Stimulated activated naive CD4-positive, alpha-beta T cell treated with Interleukin-2 at 50 U/mL for 16 hours (primary cell): ENCODE measurements around the gene SUMF2.
"Not testable (repeated sequence)": the region's sequence is repeated elsewhere in the genome, so short reads cannot be mapped to it uniquely, and the experiment has no call there.

ENCODE experiments used
- DNase-seq: peaks from one replicate; lab custom pipeline; 2025; lab: John Stamatoyannopoulos, UW

The SUMF2 gene

GRCh38 chr7:56106108-56107073 is 42.3 kb downstream of the SUMF2 start, which contains the start of gene CHCHD2:
TSS of gene CHCHD2 (minus strand) at chr7:56106476. CDS start at chr7:56106413, 63 bp downstream.
- DNase-seq: peak; percentile 95

- DNase-seq: no peak
Measured at GRCh38 chr7:56107954-56108258, 43.8 kb downstream of the SUMF2 start.

- no peak for DNase-seq
Measured at GRCh38 chr7:56110611-56111010, 46.5 kb downstream of the SUMF2 start.

- DNase-seq: not testable (repeated sequence)
Measured at GRCh38 chr7:56112244-56112643, 48.2 kb downstream of the SUMF2 start.

GRCh38 chr7:56115852-56116538 is 51.9 kb downstream of the SUMF2 start, which contains the start of gene NUPR2:
TSS of gene NUPR2 (minus strand) at chr7:56116417. CDS start at chr7:56116314, 103 bp downstream.
- DNase-seq: no peak

DNA sequence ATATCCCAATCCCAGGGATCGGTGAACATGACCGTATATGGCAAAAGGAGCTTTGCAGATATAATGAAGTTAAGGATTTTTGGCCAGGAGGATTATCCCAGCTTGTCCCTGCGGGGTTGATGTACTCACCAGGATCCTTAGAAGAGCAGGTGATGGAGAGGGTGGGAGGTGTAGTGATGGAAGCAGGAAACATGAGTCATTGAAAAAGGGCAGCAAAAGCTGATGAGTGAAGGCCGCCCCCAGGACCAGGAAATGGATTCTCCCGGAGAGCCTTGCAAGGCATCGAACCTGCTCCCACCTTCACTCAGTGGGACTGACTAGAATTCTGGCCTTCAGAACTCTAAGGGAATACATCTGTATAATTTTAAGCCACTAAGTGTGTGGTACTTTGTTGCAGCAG is 57.4 kb downstream of the SUMF2 start:
- DNase-seq: no peak

- DNase-seq: no peak
Measured at GRCh38 chr7:56124981-56125380, 60.9 kb downstream of the SUMF2 start.

- no peak for DNase-seq
Measured at GRCh38 chr7:56125831-56126230, 61.7 kb downstream of the SUMF2 start.

DNA sequence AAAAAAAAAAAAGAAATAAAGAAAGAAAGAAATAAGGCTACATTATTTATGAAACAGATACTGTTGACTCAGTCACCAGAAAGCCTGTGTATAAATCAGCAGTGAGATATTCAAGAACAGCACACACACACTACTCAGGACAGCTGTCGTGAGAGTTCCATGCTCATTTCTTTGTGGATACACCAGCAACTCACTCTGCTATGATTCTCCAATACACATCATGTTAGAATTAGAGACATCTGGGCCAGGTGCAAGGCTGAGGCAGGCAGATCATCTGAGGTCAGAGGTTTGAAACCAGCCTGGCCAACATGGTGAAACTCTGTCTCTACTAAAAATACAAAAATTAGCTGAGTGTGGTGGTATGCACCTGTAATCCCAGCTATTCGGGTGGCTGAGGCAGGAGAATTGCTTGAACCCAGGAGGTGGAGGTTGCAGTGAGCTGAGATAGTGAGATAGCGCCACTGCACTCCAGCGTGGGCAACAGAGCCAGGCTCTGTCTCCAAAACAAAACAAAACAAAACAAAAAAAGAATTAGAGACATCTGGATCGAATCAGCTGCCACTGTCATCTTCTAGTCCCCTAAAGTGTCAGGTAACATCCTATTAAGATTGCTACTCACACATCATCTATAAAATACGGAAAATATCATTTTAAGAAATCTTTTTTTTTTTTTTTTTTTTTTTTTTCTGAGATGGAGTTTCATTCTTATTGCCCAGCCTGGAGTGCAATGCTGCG is 63.3 kb downstream of the SUMF2 start:
- DNase-seq: no peak
